ACC112 (cell line): ENCODE results near the gene PMM2.

Experiments used
- H2AFZ ChIP-seq: fragments of 200-600 bp; sonication (generic); one replicate; pipeline ENCODE4 v1.6.0; 2017; ENCODE audit warnings: antibody characterized with exemption, low read length; ENCODE audit not compliant: unreplicated experiment
- H3K27ac ChIP-seq: fragments of 200-600 bp; sonication (generic); 2 replicates; pipeline ENCODE4 v1.5.1; 2014; ENCODE audit warnings: low read depth, mild to moderate bottlenecking, antibody characterized with exemption, low read length, moderate library complexity
- H3K27me3 ChIP-seq: fragments of 200-600 bp; sonication (generic); 2 replicates; pipeline ENCODE4 v1.6.1; 2014; ENCODE audit warnings: mild to moderate bottlenecking, antibody characterized with exemption, low read length, moderate library complexity, mixed read lengths; ENCODE audit not compliant: insufficient read depth
- H3K36me3 ChIP-seq: fragments of 200-600 bp; sonication (generic); 2 replicates; pipeline ENCODE4 v1.6.1; 2016; ENCODE audit warnings: mild to moderate bottlenecking, antibody characterized with exemption, low read length, moderate library complexity, mixed read lengths; ENCODE audit not compliant: insufficient read depth
- H3K4me1 ChIP-seq: fragments of 200-600 bp; sonication (generic); one replicate; pipeline ENCODE4 v1.6.1; 2016; ENCODE audit warnings: low read length, mixed read lengths; ENCODE audit not compliant: insufficient read depth, unreplicated experiment, control insufficient read depth
- H3K4me3 ChIP-seq: fragments of 200-600 bp; sonication (generic); 2 replicates; pipeline ENCODE4 v1.5.1; 2014; ENCODE audit warnings: mild to moderate bottlenecking, low read depth, low read length
- H3K79me2 ChIP-seq: fragments of 200-600 bp; sonication (generic); one replicate; pipeline ENCODE4 v1.6.0; 2016; ENCODE audit warnings: low read length; ENCODE audit not compliant: control insufficient read depth, unreplicated experiment, insufficient read depth

Gene PMM2

DNA sequence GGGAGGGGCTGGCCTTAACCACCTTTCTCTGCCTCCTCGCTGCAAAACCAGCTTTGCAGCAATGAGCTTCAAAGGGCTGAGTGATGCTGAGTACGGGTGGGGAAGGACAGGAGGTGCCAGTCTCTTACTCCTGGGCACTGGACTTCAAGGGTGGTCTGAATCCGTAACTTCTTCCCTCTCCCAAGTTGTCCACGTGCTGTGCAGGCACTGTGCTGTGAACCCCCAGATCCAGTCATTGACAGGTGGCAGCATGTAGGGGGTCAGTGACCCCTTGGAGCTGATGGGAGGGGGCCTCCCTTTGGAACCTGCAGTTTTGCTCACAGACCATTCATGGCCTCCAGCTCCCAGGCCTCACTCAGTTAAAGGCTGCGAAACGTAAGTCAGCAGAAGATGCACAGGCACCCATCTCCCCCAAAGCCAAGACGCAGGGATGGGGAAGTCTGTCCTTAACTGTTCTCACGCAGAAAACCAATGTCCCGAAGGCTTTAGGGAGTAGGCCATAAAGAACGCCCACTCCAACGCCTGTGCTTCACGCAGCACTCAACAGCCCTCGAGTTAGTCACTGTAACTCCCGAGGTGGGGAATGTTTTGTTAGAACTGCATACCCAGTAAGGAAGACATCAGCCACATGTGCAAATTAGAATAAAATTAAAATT is 92.4 kb downstream of the PMM2 start:
- H2AFZ ChIP-seq, result no peak overlapping the region
- H3K27me3 ChIP-seq, result no peaks in the 10 kb centered on the region
- peaks cover 25% of the 10 kb centered on the region for H3K36me3 ChIP-seq
- H3K79me2 ChIP-seq, result no peaks in the 10 kb centered on the region
- H3K4me3 ChIP-seq, result no peak overlapping the region
- H3K4me1 ChIP-seq, result peaks cover 36% of the 10 kb centered on the region
- H3K27ac ChIP-seq, result no peak overlapping the region

GRCh38 chr16:8890549-8890921 is 92.9 kb downstream of the PMM2 start:
- H3K27me3 ChIP-seq, result no peaks in the 10 kb centered on the region
- no peak overlapping the region for H3K27ac ChIP-seq
- peaks cover 31% of the 10 kb centered on the region for H3K4me1 ChIP-seq
- H2AFZ ChIP-seq, result no peak overlapping the region
- no peak overlapping the region for H3K4me3 ChIP-seq
- no peaks in the 10 kb centered on the region for H3K79me2 ChIP-seq
- peaks cover 30% of the 10 kb centered on the region for H3K36me3 ChIP-seq

GRCh38 chr16:8892101-8892575 is 94.5 kb downstream of the PMM2 start:
- Histone ChIP-seq H3K79me2 (no peaks in the 10 kb centered on the region), H3K4me1 (peaks cover 15% of the 10 kb centered on the region), H3K27me3 (no peaks in the 10 kb centered on the region), H3K36me3 (peaks cover 30% of the 10 kb centered on the region), H2AFZ (no peak overlapping the region), H3K27ac (no peak overlapping the region), H3K4me3 (no peak overlapping the region)

DNA sequence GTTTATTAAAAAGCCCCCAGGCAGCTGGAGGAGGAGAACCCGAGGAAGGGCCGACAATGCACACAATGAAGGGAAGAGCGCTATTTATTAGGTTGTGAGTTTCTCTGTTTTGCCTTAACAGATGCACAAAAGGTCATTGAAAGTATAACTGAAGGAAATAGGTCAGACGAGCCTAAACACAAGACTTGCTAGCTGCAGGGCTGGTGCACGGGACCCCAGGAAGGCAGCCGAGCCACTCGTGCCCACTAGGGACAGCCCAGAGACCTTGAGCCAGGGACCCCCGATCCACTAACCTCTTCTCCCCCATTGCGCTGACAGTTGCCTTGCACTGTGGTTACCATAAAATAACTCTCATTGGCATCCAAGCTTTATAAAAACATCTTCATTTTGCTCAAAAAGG is 95.8 kb downstream of the PMM2 start:
- peaks cover 5% of the 10 kb centered on the region for H3K4me1 ChIP-seq
- no peak overlapping the region for H2AFZ ChIP-seq
- no peak overlapping the region for H3K27ac ChIP-seq
- H3K4me3 ChIP-seq, result no peak overlapping the region
- no peaks in the 10 kb centered on the region for H3K79me2 ChIP-seq
- peaks cover 32% of the 10 kb centered on the region for H3K36me3 ChIP-seq
- no peaks in the 10 kb centered on the region for H3K27me3 ChIP-seq

GRCh38 chr16:8893976-8894690 is 96.5 kb downstream of the PMM2 start:
- Histone ChIP-seq H3K79me2 (no peaks in the 10 kb centered on the region), H3K4me1 (no peaks in the 10 kb centered on the region), H3K27ac (no peak overlapping the region), H3K36me3 (peaks cover 36% of the 10 kb centered on the region), H2AFZ (no peak overlapping the region), H3K27me3 (no peaks in the 10 kb centered on the region), H3K4me3 (no peak overlapping the region)

DNA sequence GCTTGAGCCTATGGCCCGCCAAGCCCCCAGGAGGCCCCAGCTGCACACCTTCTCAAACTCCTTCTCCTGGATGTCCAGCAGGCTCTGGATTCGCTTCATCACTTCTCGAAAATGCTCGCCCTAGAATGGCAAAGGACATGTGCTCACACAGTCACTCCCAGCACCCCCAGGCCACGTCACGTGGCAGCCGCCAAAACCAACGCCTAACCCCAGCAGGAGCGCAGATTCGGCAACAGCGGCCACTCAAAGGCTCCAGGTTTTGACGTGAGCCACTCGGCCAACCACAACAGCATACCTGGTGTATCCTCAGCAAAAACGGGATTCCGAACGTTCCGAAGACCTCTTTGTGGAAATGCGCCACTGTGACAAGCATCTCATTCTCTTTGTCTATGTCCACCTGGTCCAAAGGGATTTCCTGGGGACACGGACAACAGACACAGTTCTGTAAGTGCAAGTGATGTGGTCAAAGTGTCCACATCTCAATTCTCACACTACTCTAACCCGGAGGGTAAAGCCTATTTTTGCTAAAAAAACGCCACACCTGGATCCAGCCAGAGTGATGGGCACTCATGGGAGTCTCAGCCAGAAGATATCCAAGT is 97.2 kb downstream of the PMM2 start:
- no peak overlapping the region for H2AFZ ChIP-seq
- no peaks in the 10 kb centered on the region for H3K79me2 ChIP-seq
- H3K4me1 ChIP-seq, result no peaks in the 10 kb centered on the region
- H3K4me3 ChIP-seq, result no peak overlapping the region
- no peaks in the 10 kb centered on the region for H3K27me3 ChIP-seq
- no peak overlapping the region for H3K27ac ChIP-seq
- peaks cover 37% of the 10 kb centered on the region for H3K36me3 ChIP-seq

GRCh38 chr16:8898660-8899318 is 101.2 kb downstream of the PMM2 start:
- H3K27me3 ChIP-seq, result no peaks in the 10 kb centered on the region
- H3K4me3 ChIP-seq, result no peak overlapping the region
- H3K36me3 ChIP-seq, result peaks cover 50% of the 10 kb centered on the region
- H3K27ac ChIP-seq, result no peak overlapping the region
- no peaks in the 10 kb centered on the region for H3K4me1 ChIP-seq
- H3K79me2 ChIP-seq, result no peaks in the 10 kb centered on the region
- H2AFZ ChIP-seq, result no peak overlapping the region
